Measurements from ENCODE around the gene EGFLAM.

Gene EGFLAM

DNA sequence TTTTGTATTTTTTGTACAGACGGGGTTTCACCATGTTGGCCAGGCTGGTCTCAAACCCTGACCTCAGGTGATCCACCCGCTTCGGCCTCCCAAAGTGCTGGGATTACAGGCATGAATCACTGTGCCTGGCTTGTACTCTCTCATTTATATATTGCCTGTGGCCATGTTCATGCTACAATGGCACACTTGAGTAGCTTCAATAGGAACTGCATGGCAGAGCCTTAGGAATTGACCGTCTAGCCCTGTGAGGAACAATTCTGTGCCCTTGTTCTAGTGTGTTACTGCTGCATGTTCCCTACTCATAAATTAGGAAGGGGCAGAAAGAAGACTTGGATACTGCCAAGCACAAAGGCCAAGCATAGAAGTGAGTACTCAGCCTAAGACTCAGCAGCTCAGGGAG is 193.8 kb downstream of the EGFLAM start:
- DNase-seq: no peak

DNA sequence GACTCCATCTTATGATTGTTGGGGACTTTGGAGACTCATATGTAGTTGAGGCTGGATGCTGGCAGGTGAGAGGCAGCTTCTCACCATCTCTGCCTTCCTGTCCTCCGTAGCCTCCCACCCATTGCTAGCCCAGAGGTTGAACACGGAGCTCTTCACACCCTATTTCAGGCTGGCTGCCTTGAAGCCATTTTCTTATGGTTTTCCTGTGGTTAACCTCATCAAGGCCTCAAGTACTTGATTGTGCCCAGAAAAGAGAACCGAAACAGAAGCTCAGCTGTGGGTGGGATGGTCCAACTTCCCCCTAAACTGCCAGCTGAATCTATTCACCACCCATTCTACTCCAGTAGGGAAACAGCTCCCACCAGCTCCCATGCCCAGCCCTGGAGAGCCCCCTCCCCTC is 195.1 kb downstream of the EGFLAM start:
- no peak for DNase-seq

DNA sequence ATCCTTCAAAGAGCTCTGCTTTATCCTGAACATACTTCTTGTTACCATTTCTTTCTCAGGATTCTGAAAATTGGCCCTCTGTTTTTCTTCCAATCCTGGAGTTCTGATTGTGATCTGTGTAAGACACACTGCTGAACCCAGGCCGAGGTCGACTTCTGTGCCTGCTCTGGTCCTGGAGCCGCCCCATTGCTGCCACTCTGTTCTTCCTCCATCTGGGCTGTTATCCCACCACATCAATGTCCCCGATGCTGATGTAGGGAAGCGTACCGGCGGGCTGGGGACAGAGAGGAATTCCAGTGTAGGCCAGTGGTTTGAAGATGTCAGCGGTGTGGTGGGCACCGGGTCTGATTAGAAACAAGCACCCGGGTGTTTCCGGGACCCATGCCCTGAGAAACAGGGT is 195.6 kb downstream of the EGFLAM start:
- no peak for DNase-seq

DNA sequence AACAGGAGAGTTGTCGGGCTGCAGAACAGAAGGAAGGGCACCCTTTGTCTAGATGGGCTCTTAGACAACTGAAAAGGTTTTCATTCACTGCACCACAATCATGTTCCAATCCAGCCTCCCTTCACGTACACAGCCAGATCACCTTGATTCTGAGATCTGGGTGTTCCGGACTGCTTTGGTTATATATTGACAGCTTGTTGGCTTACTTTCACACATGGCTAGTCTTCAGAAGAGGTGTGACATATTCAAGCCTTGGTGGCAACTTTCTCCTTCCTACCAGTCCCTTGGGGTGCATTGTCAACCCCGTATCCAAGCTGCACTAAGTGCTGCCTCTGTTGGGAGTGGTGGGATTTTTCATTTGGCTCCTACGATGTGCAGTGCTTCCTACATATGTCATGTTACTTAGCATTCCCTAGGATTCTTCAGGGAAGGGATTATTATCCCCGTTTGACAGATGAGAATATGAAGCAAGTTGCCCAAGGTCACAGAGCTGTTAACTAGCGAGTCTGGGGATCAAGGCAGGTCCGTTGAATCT is 197.5 kb downstream of the EGFLAM start:
- no peak for DNase-seq

DNA sequence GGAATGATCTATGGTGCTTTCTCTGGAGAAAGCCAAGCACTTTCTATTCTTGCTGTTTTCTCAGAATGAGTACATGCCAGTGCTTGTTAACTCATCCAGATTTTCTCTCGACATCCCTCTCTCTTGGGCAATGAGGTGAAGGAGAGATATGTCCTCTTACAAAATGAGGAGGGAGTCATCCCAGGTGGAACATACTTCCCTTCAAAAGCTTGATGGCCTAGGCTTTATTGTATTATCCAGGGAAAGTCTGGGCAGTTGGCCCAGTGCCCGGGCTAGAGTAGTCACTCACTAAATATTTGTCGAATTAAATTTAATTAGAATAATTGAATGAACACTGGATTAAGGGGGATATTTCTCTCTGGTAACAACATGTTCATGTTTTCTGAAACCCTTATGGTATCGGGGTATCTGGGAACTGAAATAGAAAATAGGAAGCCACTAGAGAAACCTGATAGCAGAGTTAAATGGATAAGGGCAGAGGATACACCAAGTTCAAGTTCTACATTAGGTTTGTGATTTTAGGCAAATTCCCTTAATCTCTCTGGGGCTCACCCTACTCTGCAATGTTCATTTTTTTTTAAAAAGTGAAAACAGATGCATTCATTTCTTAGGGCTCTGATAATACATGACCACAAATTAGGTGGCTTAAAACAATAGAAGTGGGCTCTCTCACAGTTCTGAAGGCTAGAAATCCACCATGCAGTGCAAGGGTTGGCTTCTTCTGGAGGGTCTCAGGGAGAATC is 198.5 kb downstream of the EGFLAM start:
- no peak for DNase-seq

DNA sequence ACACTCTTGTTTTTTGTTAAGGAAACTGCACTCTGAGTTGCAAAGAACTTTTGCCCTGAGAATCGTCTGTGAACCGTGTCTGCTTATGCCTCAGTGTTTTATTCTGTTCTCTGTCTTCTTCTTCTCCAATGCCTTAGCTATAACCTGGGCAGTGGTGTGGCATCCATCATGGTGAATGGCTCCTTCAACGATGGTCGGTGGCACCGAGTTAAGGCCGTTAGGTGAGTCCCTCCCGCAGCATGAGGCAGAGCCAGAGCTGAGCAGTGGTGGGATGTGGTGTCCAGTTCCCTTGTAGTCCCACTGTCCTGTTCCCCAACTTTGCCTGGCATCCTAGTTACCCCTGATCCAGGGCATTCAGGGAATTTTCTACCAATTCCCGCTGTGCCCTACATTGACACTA is 199.8 kb downstream of the EGFLAM start:
- DNase-seq: no peak

DNA sequence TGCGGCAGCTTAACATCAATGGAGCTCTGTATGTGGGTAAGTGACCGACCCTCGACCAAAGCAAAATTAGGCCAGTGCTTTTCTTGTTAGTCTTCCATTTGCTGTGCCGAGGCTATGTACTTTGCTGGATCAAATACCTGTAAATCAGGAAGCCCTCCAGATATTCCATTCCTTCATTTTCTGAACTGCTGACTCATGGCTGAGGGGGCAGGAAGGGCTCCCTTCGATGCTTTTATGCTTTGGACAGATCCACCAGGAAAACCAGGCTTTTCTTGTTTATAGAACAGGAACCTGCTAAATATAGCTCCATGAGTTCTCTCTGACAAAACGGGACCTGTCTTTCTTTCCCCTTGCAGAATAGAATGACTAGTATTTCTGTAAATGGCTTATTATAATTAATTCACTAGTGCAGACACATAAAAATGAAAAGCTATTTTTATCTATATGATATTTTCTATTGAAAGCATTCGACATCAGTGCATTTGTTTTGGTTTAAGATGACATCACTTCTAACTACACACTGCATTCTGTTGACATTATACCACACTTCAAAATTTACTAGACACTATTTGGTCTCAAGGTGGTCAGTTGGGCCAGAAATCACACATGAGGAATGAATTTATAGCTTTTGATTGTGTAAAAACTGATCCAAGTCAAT is 204.7 kb downstream of the EGFLAM start:
- no peak for DNase-seq

DNA sequence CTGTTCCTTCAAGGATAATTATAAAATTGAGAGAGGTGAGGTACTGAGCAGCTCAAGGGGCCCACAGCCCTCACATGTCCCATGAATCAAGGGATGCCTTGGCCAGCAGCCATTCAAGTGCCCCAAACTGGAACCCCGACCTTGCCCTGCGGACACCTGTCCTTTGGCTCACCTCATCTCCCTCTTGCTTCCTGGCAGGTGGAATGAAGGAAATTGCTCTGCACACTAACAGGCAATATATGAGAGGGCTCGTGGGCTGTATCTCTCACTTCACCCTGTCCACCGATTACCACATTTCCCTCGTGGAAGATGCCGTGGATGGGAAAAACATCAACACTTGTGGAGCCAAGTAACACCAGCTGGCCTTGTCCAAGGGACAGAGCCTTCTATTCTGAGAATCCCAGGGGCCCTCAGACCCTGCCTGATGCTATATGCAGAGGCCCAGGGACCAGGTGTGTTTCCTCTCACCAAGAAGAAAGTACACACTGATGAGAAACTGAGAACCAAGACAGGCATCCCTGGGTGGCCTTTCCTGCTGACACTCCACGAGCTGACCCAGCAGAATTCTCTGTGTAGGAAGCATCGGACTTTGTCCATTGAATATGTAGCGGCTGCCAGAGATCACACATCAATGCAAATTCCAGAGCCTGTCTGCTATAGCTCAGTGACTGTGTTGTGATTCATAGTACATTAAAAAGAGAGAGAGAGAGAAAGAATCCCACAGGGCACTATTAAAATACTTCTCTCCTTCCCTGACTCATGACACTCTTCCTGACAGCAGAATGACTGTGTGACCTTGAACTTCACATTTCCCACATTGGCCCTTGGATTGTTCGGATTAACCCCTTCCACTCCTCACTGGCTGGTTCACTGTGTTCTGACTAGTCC is 205.5 kb downstream of the EGFLAM start:
- DNase-seq: no peak

DNA sequence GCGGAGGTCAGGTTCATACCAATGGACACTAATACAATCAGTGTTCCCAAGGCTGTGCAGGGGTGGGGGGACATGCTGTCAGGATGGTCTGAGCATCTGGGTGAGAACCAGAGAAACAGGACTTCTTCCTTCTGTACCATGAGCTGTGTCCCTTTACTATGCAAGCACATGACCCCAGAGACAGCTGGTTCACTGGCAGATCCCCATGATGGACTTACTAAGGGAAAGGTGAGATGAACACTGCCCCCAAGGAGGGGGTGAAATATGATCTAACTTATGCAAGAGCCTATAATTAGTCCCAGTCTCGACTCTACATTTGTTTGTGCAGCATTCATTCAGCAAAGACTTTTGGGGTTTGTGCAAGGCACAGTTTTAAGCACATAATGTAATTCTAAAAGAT is 206.7 kb downstream of the EGFLAM start:
- DNase-seq: peak; percentile 23

DNA sequence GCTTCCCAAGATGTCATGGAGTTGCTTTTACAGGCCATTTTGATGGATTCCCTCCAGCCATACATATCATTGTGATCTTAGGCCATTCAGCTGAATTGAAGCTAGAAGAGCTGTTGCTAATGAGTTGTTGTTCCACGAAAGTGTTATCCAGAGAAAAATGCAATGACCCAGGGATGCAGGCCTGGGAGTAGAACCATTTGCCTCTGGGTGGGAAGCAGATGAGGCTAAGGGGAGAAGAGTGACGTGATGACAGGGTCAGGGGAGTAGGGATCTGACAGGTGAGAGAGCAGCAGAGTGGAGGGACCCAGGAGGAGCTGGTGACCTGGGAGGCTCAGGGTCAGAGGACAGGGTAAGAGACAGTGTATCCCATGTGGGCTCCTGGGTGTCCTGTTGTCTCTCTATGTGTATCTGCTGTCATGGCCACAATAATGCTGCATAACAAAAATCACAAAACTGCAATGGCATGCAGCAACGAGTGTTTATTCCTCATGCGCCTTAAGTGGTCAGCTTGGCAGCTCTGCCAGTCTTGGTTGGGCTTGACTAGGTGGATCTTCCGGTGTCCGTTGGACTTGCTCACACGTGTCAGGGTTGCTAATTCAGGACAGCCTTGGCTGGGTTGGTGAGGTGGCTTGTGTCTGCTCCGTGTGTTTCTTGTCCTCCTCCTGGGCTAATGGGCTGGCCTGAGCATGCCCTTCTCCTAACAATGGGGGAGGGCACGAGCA is 207.5 kb downstream of the EGFLAM start:
- DNase-seq: no peak

DNA sequence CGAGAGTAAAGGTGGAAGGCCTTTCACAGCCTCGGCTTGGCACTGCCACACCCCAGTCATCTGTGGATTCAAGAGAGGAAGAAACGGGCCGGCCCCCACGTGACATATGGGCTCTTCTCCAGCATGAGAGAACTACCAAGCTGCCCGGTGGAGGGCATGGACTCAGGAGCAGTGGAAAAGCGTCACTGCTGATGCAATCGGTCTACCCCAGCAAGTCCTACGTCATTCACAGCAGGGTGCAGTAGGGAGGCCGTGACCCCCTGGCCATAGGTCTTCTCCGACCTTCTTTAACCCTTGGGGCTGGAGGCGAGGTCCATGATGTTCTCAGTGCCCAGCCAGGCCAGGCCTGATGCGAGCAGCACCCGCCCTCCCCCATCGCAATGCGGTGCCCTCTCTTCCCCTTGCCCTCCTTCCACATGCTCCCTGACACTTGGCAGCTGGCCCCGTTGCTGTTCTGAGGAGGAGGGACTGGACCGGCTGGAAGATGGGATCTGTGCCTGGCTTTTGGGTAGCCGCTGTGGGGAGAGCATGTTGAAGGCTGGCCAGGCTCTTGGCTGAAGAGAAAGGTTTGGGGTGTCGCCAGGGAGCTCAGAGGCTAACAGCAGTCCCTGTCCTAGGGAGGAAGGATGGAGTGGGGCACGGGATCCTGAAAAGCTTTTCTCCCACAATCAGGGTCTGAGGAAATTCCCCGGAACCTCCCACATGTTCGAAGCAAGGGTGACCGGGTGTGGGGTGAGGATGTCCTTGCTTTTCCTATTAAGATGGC is 208.2 kb downstream of the EGFLAM start:
- DNase-seq: no peak

DNA sequence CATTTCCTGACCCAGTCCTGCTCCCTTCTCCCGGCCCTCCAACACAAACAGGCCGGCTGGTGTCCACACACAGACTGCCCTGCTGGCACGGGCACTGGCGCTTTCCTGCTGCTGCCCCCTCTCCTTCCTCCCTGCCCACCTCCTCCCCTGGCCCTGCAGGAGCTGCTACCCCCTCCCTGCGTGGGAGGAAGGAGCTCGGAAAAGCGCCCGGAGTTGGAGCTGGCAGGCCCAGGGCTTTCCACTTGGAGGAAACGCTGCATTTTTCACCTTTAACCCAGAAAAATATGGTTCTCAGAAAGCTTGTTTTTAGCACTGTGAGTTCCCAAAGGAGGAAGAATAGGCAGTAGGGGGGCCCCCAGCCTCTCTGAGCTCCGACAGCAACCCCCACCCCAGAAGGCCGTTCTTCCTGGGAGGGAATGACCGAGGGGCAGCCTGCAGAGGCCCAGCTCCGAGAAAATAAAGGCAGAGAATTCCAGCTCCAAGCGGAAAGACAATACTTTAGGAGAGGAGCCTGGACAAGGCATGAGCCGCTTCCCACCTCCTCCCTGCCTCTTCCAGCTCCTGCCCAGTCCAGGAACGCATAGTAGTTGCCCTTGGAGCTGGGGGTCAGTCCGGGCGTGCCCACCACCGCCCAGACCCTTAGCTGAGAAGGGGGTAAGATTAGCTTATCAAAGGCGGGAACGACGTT is 209.1 kb downstream of the EGFLAM start:
- no peak for DNase-seq

DNA sequence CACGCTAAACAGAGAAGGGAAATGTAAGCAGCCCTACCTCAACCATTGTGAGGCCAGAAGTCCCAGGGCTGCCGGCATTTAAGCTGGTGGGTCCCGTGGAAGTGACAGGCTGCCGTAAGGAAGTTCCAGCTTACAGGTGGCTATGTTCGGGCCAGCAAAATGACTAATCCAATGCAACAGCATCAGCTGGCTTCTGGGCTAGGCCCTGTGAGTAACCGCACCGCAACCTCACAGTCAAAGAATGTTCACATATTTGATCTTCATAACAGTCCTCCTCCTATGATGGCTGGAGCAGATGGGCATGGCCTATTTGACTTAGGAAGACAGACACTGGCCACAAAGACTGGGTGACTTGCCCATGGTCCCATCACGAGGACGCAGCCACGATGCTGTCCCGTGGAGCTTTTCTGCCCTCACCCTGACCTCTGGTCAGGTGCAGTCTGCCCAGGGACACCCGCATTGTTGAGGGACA is 209.9 kb downstream of the EGFLAM start:
- no peak for DNase-seq

DNA sequence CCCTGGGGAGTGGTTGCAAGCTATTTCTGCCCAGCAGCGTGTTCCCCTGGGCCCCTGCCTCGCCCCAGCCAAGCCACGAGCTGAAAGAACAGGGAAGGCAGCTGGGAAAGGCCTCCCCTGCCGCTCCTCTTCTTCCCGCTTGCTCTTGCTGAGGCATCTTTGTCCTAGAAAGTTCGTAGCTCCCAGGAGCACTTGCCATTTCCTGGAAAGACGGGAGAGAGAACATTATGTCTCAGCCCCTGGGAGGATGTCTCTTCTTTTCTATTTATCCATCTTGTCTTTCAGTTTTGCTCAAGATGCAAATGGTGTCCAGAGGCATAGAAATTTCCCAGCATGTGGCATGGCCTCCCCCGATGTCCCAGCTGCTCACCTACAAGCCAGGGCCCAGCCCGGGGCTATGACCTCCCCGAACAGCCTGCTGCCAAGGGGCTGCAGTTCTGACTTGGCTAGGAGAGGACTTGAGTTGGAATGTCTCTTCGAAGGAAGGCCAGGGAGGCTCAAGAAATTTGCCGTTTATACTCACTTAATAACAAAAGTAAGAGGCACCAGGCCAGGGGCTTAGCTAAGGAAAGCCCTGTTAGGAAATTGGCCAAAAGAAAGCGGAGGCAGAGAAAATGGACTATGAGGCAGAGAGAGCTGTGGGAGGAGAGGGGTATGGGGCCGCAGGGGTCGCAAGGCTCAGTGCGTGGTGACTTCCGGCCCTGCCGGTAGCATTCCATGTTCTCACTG is 210.8 kb downstream of the EGFLAM start:
- DNase-seq: no peak

DNA sequence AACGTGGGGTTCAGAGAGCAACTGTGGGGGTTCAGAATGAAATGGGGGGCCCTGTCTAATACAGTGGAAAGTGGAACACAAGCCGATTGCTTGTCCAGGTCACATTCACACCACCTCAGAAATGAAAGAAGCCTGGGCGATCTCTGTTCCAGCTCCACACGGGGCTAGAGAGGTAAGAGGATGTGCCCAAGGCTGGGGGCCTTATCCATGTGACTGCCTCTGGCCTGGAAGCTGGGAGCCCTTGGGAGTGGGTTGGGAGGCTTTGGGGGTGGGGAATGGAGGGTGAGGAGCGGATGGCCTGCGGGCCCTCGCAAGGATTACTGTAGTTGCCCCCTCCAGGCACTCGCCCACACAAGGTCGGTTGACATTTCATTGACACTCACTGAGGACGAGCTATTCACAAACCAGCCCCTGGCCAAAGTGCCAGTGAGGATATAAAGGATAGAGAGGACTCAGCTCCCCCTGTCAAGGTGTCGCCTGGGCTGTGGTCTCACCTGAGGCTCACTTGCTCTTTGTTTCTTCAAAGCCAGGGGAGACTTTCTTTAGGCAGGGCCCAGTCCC is 211.4 kb downstream of the EGFLAM start:
- no peak for DNase-seq

DNA sequence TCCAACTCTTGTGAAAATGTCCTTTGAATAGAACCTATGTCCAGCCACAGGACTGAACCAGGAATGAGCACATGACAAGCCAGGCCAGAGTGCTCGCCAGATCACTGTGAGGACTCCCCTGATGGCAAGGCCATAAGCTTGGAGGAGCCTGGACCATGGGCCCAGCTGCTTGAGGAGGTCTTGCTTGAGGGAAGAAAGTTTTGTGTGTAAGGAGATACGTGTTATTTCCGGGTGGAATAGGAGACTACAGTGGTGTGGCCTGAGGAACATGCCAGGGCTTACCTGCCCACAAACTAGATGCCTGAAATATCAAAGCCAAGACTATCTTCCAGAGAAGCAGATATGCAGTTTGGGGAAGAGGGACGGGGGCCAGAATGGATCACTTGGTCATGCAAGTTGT is 213.3 kb downstream of the EGFLAM start:
- no peak for DNase-seq

DNA sequence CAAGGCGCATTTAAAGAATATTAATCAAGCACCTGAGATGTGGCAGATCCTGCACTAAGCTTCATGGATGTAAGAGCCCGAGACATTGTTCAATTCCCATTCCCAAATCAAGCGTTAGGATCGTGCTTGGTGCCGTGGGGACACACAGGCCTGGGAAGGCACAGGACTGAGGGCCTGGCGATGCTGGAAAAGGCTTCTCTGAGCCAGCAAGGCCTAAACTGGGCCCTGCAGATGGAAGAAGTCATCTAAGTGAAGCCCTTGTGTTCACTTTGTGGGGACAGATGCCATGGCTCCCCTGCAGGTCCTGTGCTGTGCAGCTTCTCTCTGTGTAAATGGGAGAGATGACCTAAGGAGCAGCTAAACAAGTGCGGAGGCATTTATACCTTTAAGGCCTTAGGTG is 214.2 kb downstream of the EGFLAM start:
- no peak for DNase-seq

DNA sequence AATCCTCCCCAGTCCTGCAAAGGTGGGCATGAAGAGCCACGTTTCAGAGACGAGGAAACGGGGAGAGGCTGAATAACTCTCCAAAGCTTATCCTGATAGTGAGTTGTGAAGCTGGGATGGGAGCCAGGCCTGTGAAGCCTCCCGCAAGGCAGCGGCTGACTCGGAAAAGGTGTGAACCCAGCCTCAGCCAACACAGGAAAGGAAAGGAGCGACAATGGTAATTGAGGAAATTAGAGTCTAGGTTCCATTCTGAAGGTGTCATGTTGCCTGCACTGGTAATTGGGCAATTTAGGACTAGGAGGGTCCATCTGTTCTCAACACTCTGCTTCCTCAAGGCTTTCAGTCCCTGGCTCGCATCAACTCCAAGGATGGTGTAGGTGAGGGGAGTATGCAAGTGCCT is 214.6 kb downstream of the EGFLAM start:
- DNase-seq: peak; percentile 74

DNA sequence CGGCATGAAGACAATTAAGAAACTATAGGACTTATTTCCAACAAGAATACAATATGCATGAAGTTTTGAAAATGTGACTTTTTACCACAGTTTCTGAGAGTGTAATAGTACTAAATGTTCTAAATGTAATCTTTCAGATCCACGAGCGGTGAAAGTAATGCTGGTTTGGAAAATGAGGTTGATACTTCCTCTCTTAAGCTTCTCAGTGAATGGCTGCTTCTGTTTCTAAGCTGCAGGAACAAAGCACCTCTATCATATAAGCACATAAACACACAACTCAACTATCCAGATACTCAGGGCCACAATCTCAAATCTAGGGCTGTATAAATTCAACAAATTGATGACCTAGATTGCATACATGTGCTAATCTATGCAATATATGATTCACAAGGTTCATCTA is 219.8 kb downstream of the EGFLAM start:
- no peak for DNase-seq

DNA sequence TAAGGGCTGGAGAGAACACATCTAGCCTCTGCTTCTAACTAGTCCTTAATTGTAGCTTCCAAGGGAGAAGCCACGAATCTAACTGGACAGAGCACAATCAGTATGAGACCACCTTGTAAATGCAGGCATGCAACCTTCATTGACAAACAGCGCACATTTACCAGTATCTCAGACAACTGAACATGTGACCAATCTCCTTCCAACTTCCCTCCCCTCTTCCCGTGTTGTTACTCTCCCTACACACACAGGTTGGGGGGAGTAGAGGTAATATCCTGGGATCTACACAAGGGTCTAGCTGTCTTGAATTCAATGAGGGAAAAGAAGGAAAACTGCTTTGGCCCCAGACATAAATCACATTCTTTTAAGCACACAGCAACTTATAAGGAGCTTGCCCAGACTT is 220.5 kb downstream of the EGFLAM start:
- no peak for DNase-seq
